ENCODE results near the gene CLECL1.
"Not testable (repeated sequence)": the region's sequence is repeated elsewhere in the genome, so short reads cannot be mapped to it uniquely, and the experiment has no call there.

The CLECL1 gene

GRCh38 chr12:9695150-9695549 lies 37.7 kb downstream of the CLECL1 start:
- not testable (repeated sequence) for DNase-seq (ENCODE audit: low read depth, low spot score)

GRCh38 chr12:9694241-9694640 lies 38.7 kb downstream of the CLECL1 start:
- no peak for DNase-seq (ENCODE audit: low read depth, low spot score)

- no peak for DNase-seq (ENCODE audit: low read depth, low spot score)
These were observed 40.0 kb downstream of the CLECL1 start for GRCh38 chr12:9692909-9693308.

GRCh38 chr12:9687228-9687627 lies 45.7 kb downstream of the CLECL1 start:
- no peak for DNase-seq (ENCODE audit: low read depth, low spot score)

GRCh38 chr12:9685915-9686314 lies 47.0 kb downstream of the CLECL1 start:
- DNase-seq (ENCODE audit: low read depth, low spot score), result no peak

GRCh38 chr12:9685366-9685765 lies 47.5 kb downstream of the CLECL1 start:
- DNase-seq (ENCODE audit: low read depth, low spot score), result peak; percentile 85

GRCh38 chr12:9682949-9683348 lies 49.9 kb downstream of the CLECL1 start:
- DNase-seq (ENCODE audit: low read depth, low spot score), result not testable (repeated sequence)

GRCh38 chr12:9682508-9682907 lies 50.4 kb downstream of the CLECL1 start:
- DNase-seq (ENCODE audit: low read depth, low spot score), result not testable (repeated sequence)

GRCh38 chr12:9674226-9674590 lies 58.7 kb downstream of the CLECL1 start:
- DNase-seq (ENCODE audit: low read depth, low spot score), result no peak

GRCh38 chr12:9673404-9674225 lies 59.3 kb downstream of the CLECL1 start:
- DNase-seq (ENCODE audit: low read depth, low spot score), result peak; percentile 91
